ENCODE results near the gene C10orf62. TPM values are rescaled to one million over a fixed set of nuclear protein-coding genes. Genes with fewer than 3 reads are reported as not detected.
"Not testable (repeated sequence)": the region's sequence is repeated elsewhere in the genome, so short reads cannot be mapped to it uniquely, and the experiment has no call there.

C10orf62 gene
- total and polyA plus RNA-seq, 9 donors: 0.14 TPM; not detected in 8

- no peaks in the 10 kb centered on the region for H3K9me3 ChIP-seq (replicated peaks; ENCODE audit: control insufficient read depth, low read depth, low read length)
- no peak overlapping the region for H3K4me3 ChIP-seq (ENCODE audit: low read length)
- DNase-seq: no peak
- no peak overlapping the region for H3K27ac ChIP-seq (ENCODE audit: low read length)
- WGBS (ENCODE audit: insufficient coverage): 100% methylated on average over 1 of the region's 4 CpGs
- no peaks in the 10 kb centered on the region for H3K27me3 ChIP-seq (ENCODE audit: control insufficient read depth, insufficient read depth, low read length)
- no peaks in the 10 kb centered on the region for H3K36me3 ChIP-seq (ENCODE audit: control insufficient read depth, insufficient read depth, low read length)
- peaks cover 4% of the 10 kb centered on the region for H3K4me1 ChIP-seq (ENCODE audit: control insufficient read depth, insufficient read depth, low read length)
Measured at GRCh38 chr10:97627731-97628130, 38.2 kb downstream of the C10orf62 start.

DNA sequence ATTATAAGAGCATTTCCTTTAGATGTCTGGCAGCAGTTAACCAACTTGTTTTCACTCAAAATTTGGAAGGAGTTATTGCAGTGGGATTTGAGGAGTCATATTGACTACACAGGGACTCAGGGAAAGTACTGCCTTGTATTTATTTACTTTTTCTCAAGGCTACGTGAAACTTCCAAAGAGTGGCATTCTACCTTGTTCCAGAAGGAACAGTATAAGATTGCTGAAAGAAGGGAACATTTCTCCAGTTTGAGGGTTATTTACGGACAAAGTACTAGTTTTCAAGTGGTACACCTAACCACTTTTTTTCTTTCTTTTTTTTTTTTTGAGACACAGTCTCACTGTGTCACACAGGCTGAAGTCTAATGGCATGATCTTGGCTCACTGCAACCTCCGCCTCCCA lies 38.7 kb downstream of the C10orf62 start:
- WGBS (ENCODE audit: insufficient coverage): 83% methylated on average over 1 of the region's 3 CpGs
- no peak for DNase-seq
- no peak overlapping the region for H3K27ac ChIP-seq (ENCODE audit: low read length)

GRCh38 chr10:97629289-97629688 lies 39.8 kb downstream of the C10orf62 start:
- 86% methylated on average over 4 of the region's 5 CpGs for WGBS (ENCODE audit: insufficient coverage)

More for the DNA sequence above, 38.7 kb downstream of the C10orf62 start:
- Histone ChIP-seq H3K4me1 (ENCODE audit: control insufficient read depth, insufficient read depth, low read length) (peaks cover 7% of the 10 kb centered on the region), H3K36me3 (ENCODE audit: control insufficient read depth, insufficient read depth, low read length) (no peaks in the 10 kb centered on the region), H3K9me3 (replicated peaks; ENCODE audit: control insufficient read depth, low read depth, low read length) (no peaks in the 10 kb centered on the region), H3K4me3 (ENCODE audit: low read length) (no peak overlapping the region), H3K27me3 (ENCODE audit: control insufficient read depth, insufficient read depth, low read length) (no peaks in the 10 kb centered on the region)

DNA sequence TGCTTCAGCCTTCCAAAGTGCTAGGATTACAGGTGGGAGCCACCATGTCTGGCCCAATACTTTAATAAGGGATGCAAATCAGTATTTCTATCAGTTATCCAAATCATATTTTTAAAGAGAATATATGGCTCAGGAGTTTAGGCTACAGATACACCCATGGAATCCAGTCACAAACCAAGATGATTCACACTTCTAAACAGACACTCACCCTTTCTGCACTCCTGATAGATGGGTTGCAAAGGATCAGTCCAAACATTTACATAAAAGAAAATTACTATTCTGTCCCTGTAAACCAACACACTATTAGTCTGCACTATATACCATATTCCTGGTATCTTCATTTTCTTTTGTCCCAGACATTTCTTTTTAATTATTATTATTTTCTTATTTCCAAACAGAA lies 41.6 kb downstream of the C10orf62 start:
- no peak for DNase-seq
- Histone ChIP-seq H3K4me3 (ENCODE audit: low read length) (no peak overlapping the region), H3K27me3 (ENCODE audit: control insufficient read depth, insufficient read depth, low read length) (no peaks in the 10 kb centered on the region), H3K36me3 (ENCODE audit: control insufficient read depth, insufficient read depth, low read length) (no peaks in the 10 kb centered on the region), H3K4me1 (ENCODE audit: control insufficient read depth, insufficient read depth, low read length) (peaks cover 11% of the 10 kb centered on the region), H3K27ac (ENCODE audit: low read length) (no peak overlapping the region), H3K9me3 (replicated peaks; ENCODE audit: control insufficient read depth, low read depth, low read length) (no peaks in the 10 kb centered on the region)

More at GRCh38 chr10:97629289-97629688, 39.8 kb downstream of the C10orf62 start:
- no peaks in the 10 kb centered on the region for H3K27me3 ChIP-seq (ENCODE audit: control insufficient read depth, insufficient read depth, low read length)
- H3K9me3 ChIP-seq (replicated peaks; ENCODE audit: control insufficient read depth, low read depth, low read length): no peaks in the 10 kb centered on the region
- H3K27ac ChIP-seq (ENCODE audit: low read length): no peak overlapping the region
- H3K4me1 ChIP-seq (ENCODE audit: control insufficient read depth, insufficient read depth, low read length): peaks cover 11% of the 10 kb centered on the region
- DNase-seq: no peak
- H3K36me3 ChIP-seq (ENCODE audit: control insufficient read depth, insufficient read depth, low read length): no peaks in the 10 kb centered on the region
- H3K4me3 ChIP-seq (ENCODE audit: low read length): no peak overlapping the region

- Histone ChIP-seq H3K9me3 (replicated peaks; ENCODE audit: control insufficient read depth, low read depth, low read length) (no peaks in the 10 kb centered on the region), H3K36me3 (ENCODE audit: control insufficient read depth, insufficient read depth, low read length) (no peaks in the 10 kb centered on the region), H3K27ac (ENCODE audit: low read length) (no peak within 1 kb of the TSS), H3K4me3 (ENCODE audit: low read length) (peak within 1 kb of the TSS; percentile 68), H3K27me3 (ENCODE audit: control insufficient read depth, insufficient read depth, low read length) (no peaks in the 10 kb centered on the region), H3K4me1 (ENCODE audit: control insufficient read depth, insufficient read depth, low read length) (peaks cover 11% of the 10 kb centered on the region)
- WGBS (ENCODE audit: insufficient coverage): 4% methylated on average over 57 of the region's 62 CpGs
- DNase-seq: peak; percentile 96
Measured at GRCh38 chr10:97632949-97633884, 43.7 kb downstream of the C10orf62 start, which contains the start of gene MORN4. Gene MORN4 (minus strand): TSS chr10:97633500. CDS start chr10:97619653, 13,847 bp downstream.

DNA sequence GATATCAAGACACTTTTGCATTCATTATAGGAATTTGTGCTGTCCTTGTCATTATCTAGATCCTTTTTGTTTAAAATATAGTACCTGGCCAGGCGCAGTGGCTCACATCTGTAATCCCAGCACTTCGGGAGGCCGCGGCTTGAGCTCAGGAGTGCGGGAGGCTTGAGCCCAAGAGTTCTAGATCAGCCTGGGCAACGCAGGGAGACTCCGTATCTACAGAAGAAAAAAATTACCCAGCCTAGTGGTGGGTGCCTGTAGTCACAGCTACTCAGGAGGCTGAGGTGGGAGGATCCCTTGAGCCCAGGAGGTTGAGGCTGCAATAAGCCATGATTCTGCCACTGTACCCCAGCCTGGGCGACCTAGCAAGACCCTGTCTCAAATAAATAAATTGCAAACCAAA lies 44.4 kb downstream of the C10orf62 start:
- Histone ChIP-seq H3K27ac (ENCODE audit: low read length) (no peak overlapping the region), H3K9me3 (replicated peaks; ENCODE audit: control insufficient read depth, low read depth, low read length) (no peaks in the 10 kb centered on the region), H3K4me1 (ENCODE audit: control insufficient read depth, insufficient read depth, low read length) (peaks cover 11% of the 10 kb centered on the region), H3K36me3 (ENCODE audit: control insufficient read depth, insufficient read depth, low read length) (no peaks in the 10 kb centered on the region), H3K27me3 (ENCODE audit: control insufficient read depth, insufficient read depth, low read length) (no peaks in the 10 kb centered on the region), H3K4me3 (ENCODE audit: low read length) (peak overlapping the region; percentile 68)
- 92% methylated on average over 6 of the region's 8 CpGs for WGBS (ENCODE audit: insufficient coverage)
- DNase-seq: no peak

- no peak overlapping the region for H3K4me3 ChIP-seq (ENCODE audit: low read length)
- no peak overlapping the region for H3K27ac ChIP-seq (ENCODE audit: low read length)
- H3K4me1 ChIP-seq (ENCODE audit: control insufficient read depth, insufficient read depth, low read length): peaks cover 11% of the 10 kb centered on the region
- no peaks in the 10 kb centered on the region for H3K27me3 ChIP-seq (ENCODE audit: control insufficient read depth, insufficient read depth, low read length)
- no peak for DNase-seq
- no peaks in the 10 kb centered on the region for H3K36me3 ChIP-seq (ENCODE audit: control insufficient read depth, insufficient read depth, low read length)
- no peaks in the 10 kb centered on the region for H3K9me3 ChIP-seq (replicated peaks; ENCODE audit: control insufficient read depth, low read depth, low read length)
- no CpG with 5 or more reads among the region's 1 CpG for WGBS (ENCODE audit: insufficient coverage)
Measured at GRCh38 chr10:97635577-97635976, 46.1 kb downstream of the C10orf62 start.

DNA sequence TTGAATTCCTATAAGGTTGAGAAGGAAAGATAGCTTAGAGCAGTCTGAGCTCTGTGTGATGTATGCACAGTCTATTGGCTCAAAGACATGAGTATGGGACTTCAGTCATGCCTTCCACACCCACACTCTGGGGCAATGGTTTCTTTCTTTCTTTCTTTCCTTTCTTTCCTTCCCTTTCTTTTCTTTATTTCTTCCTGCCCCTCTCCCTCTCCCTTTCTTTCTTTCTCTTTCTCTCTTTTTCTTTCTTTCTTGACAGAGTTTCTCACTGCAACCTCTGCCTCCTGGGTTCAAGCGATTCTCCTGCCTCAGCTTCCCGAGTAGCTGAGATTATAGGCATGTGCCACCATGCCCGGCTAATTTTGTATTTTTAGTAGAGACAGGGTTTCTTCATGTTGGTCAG lies 49.6 kb downstream of the C10orf62 start:
- not testable (repeated sequence) for H3K27ac ChIP-seq (ENCODE audit: low read length); DNase-seq; H3K9me3 ChIP-seq (replicated peaks; ENCODE audit: control insufficient read depth, low read depth, low read length); H3K36me3 ChIP-seq (ENCODE audit: control insufficient read depth, insufficient read depth, low read length); H3K4me3 ChIP-seq (ENCODE audit: low read length); H3K27me3 ChIP-seq (ENCODE audit: control insufficient read depth, insufficient read depth, low read length)
- H3K4me1 ChIP-seq (ENCODE audit: control insufficient read depth, insufficient read depth, low read length): peaks cover 11% of the 10 kb centered on the region
- WGBS (ENCODE audit: insufficient coverage): no CpG with 5 or more reads among the region's 3 CpGs

DNA sequence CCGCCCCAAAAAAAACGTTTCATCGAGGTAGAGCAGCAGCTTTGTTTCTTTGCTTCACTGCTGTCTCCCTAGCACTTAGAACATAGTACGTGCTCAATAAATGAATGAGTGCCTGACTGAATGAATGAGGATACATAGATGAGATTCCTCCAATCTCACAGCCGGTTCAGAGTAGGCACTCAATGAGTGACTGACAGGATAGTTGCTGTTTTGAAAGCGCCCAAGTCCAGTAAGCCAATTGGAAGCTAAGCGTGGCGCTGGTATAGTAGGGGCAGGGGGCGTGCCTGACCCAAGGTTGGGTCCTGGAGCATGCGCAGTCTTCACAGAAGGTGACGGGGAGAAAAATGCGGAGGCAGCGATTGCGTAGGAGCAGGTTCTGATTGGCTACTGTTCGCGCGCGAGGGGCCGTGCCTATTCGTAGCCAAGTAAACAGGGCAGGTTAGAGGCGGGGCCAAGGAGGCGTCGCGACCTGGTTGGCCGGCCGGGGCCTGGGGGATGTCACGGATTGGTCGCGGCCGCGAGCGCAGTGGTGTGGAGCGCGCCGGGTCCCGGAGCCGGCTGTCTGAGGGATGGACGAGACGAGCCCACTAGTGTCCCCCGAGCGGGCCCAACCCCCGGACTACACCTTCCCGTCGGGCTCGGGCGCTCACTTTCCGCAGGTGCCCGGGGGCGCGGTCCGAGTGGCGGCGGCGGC lies 50.8 kb downstream of the C10orf62 start, which contains the start of gene PI4K2A:
Gene PI4K2A, plus strand, starts transcription at position 498 of the 694 bp plus-strand sequence. Its CDS starts 72 bp downstream, at position 570.
- no peaks in the 10 kb centered on the region for H3K9me3 ChIP-seq (replicated peaks; ENCODE audit: control insufficient read depth, low read depth, low read length)
- H3K4me3 ChIP-seq (ENCODE audit: low read length): peak within 1 kb of the TSS; percentile 75
- 0% methylated on average over 50 of the region's 54 CpGs for WGBS (ENCODE audit: insufficient coverage)
- H3K4me1 ChIP-seq (ENCODE audit: control insufficient read depth, insufficient read depth, low read length): peaks cover 11% of the 10 kb centered on the region
- DNase-seq: peak; percentile 99
- H3K27me3 ChIP-seq (ENCODE audit: control insufficient read depth, insufficient read depth, low read length): no peaks in the 10 kb centered on the region
- peak within 1 kb of the TSS; percentile 85 for H3K27ac ChIP-seq (ENCODE audit: low read length)
- H3K36me3 ChIP-seq (ENCODE audit: control insufficient read depth, insufficient read depth, low read length): peaks cover 12% of the 10 kb centered on the region
